ENCODE results near the gene CASR.

CASR gene

GRCh38 chr3:122178711-122179110 lies 4.8 kb upstream of the CASR start:
- Histone ChIP-seq H3K4me3 (no peak overlapping the region), H3K27ac (no peak overlapping the region), H3K36me3 (ENCODE audit: insufficient read depth, low read length) (no peaks in the 10 kb centered on the region), H3K9ac (ENCODE audit: insufficient read length) (no peak overlapping the region), H3K9me3 (ENCODE audit: low read depth, low read length) (no peaks in the 10 kb centered on the region)
- DNase-seq (ENCODE audit: low read depth, low spot score): no peak
- TF ChIP-seq POLR2AphosphoS5 (IDR thresholded peaks at IDR 0.05; ENCODE audit: borderline replicate concordance, low read depth, low read length) (no peak), EZH2 (IDR thresholded peaks at IDR 0.05) (no peak), FOXP2 (optimal IDR thresholded peaks at IDR 0.05; ENCODE audit: control extremely low read depth, extremely low read length, insufficient read depth) (no peak)

GRCh38 chr3:122183893-122184590 lies 574 bp downstream of the CASR start:
- Histone ChIP-seq H3K9ac (ENCODE audit: insufficient read length) (no peak overlapping the region), H3K9me3 (ENCODE audit: low read depth, low read length) (no peaks in the 10 kb centered on the region), H3K36me3 (ENCODE audit: insufficient read depth, low read length) (no peaks in the 10 kb centered on the region), H3K4me3 (no peak overlapping the region), H3K27ac (no peak overlapping the region)
- TF ChIP-seq EZH2 (IDR thresholded peaks at IDR 0.05): no peak
- no peak for TF ChIP-seq POLR2AphosphoS5 (IDR thresholded peaks at IDR 0.05; ENCODE audit: borderline replicate concordance, low read depth, low read length)
- TF ChIP-seq FOXP2 (optimal IDR thresholded peaks at IDR 0.05; ENCODE audit: control extremely low read depth, extremely low read length, insufficient read depth): no peak
- DNase-seq (ENCODE audit: low read depth, low spot score): no peak

GRCh38 chr3:122184591-122184929 lies 1.1 kb downstream of the CASR start:
- DNase-seq (ENCODE audit: low read depth, low spot score): no peak
- Histone ChIP-seq H3K4me3 (no peak overlapping the region), H3K9ac (ENCODE audit: insufficient read length) (no peak overlapping the region), H3K9me3 (ENCODE audit: low read depth, low read length) (no peaks in the 10 kb centered on the region), H3K36me3 (ENCODE audit: insufficient read depth, low read length) (no peaks in the 10 kb centered on the region), H3K27ac (no peak overlapping the region)
- TF ChIP-seq POLR2AphosphoS5 (IDR thresholded peaks at IDR 0.05; ENCODE audit: borderline replicate concordance, low read depth, low read length) (no peak), FOXP2 (optimal IDR thresholded peaks at IDR 0.05; ENCODE audit: control extremely low read depth, extremely low read length, insufficient read depth) (no peak), EZH2 (IDR thresholded peaks at IDR 0.05) (no peak)

GRCh38 chr3:122186372-122186771 lies 2.9 kb downstream of the CASR start:
- Histone ChIP-seq H3K27ac (no peak overlapping the region), H3K36me3 (ENCODE audit: insufficient read depth, low read length) (no peaks in the 10 kb centered on the region), H3K9me3 (ENCODE audit: low read depth, low read length) (no peaks in the 10 kb centered on the region), H3K9ac (ENCODE audit: insufficient read length) (no peak overlapping the region), H3K4me3 (no peak overlapping the region)
- DNase-seq (ENCODE audit: low read depth, low spot score): no peak
- TF ChIP-seq EZH2 (IDR thresholded peaks at IDR 0.05): no peak

- Histone ChIP-seq H3K36me3 (ENCODE audit: insufficient read depth, low read length) (no peaks in the 10 kb centered on the region), H3K9ac (ENCODE audit: insufficient read length) (no peak overlapping the region), H3K27ac (no peak overlapping the region), H3K4me3 (no peak overlapping the region), H3K9me3 (ENCODE audit: low read depth, low read length) (no peaks in the 10 kb centered on the region)
- DNase-seq (ENCODE audit: low read depth, low spot score): no peak
- TF ChIP-seq EZH2 (IDR thresholded peaks at IDR 0.05): no peak
- TF ChIP-seq FOXP2 (optimal IDR thresholded peaks at IDR 0.05; ENCODE audit: control extremely low read depth, extremely low read length, insufficient read depth): no peak
- no peak for TF ChIP-seq POLR2AphosphoS5 (IDR thresholded peaks at IDR 0.05; ENCODE audit: borderline replicate concordance, low read depth, low read length)
Measured at GRCh38 chr3:122188737-122189136, 5.3 kb downstream of the CASR start.

GRCh38 chr3:122189357-122189756 lies 5.9 kb downstream of the CASR start:
- DNase-seq (ENCODE audit: low read depth, low spot score): no peak
- H3K9me3 ChIP-seq (ENCODE audit: low read depth, low read length): no peaks in the 10 kb centered on the region
- no peaks in the 10 kb centered on the region for H3K36me3 ChIP-seq (ENCODE audit: insufficient read depth, low read length)
- TF ChIP-seq POLR2AphosphoS5 (IDR thresholded peaks at IDR 0.05; ENCODE audit: borderline replicate concordance, low read depth, low read length) (no peak), FOXP2 (optimal IDR thresholded peaks at IDR 0.05; ENCODE audit: control extremely low read depth, extremely low read length, insufficient read depth) (no peak), EZH2 (IDR thresholded peaks at IDR 0.05) (no peak)
- H3K27ac ChIP-seq: no peak overlapping the region
- H3K9ac ChIP-seq (ENCODE audit: insufficient read length): no peak overlapping the region
- no peak overlapping the region for H3K4me3 ChIP-seq

GRCh38 chr3:122190525-122190924 lies 7.1 kb downstream of the CASR start:
- TF ChIP-seq EZH2 (IDR thresholded peaks at IDR 0.05): no peak
- no peak for TF ChIP-seq POLR2AphosphoS5 (IDR thresholded peaks at IDR 0.05; ENCODE audit: borderline replicate concordance, low read depth, low read length)
- no peak for TF ChIP-seq FOXP2 (optimal IDR thresholded peaks at IDR 0.05; ENCODE audit: control extremely low read depth, extremely low read length, insufficient read depth)
- no peaks in the 10 kb centered on the region for H3K36me3 ChIP-seq (ENCODE audit: insufficient read depth, low read length)
- H3K4me3 ChIP-seq: no peak overlapping the region
- no peak overlapping the region for H3K9ac ChIP-seq (ENCODE audit: insufficient read length)
- no peak for DNase-seq (ENCODE audit: low read depth, low spot score)
- no peaks in the 10 kb centered on the region for H3K9me3 ChIP-seq (ENCODE audit: low read depth, low read length)
- no peak overlapping the region for H3K27ac ChIP-seq

GRCh38 chr3:122198966-122199365 lies 15.5 kb downstream of the CASR start:
- DNase-seq (ENCODE audit: low read depth, low spot score): no peak
- no peaks in the 10 kb centered on the region for H3K9me3 ChIP-seq (ENCODE audit: low read depth, low read length)
- H3K27ac ChIP-seq: no peak overlapping the region
- no peak overlapping the region for H3K4me3 ChIP-seq
- no peaks in the 10 kb centered on the region for H3K36me3 ChIP-seq (ENCODE audit: insufficient read depth, low read length)
- TF ChIP-seq EZH2 (IDR thresholded peaks at IDR 0.05) (no peak), FOXP2 (optimal IDR thresholded peaks at IDR 0.05; ENCODE audit: control extremely low read depth, extremely low read length, insufficient read depth) (no peak), POLR2AphosphoS5 (IDR thresholded peaks at IDR 0.05; ENCODE audit: borderline replicate concordance, low read depth, low read length) (no peak)
- no peak overlapping the region for H3K9ac ChIP-seq (ENCODE audit: insufficient read length)

- Histone ChIP-seq H3K4me3 (no peak overlapping the region), H3K27ac (no peak overlapping the region), H3K9ac (ENCODE audit: insufficient read length) (no peak overlapping the region), H3K9me3 (ENCODE audit: low read depth, low read length) (no peaks in the 10 kb centered on the region), H3K36me3 (ENCODE audit: insufficient read depth, low read length) (no peaks in the 10 kb centered on the region)
- DNase-seq (ENCODE audit: low read depth, low spot score): no peak
- TF ChIP-seq EZH2 (IDR thresholded peaks at IDR 0.05): no peak
- no peak for TF ChIP-seq POLR2AphosphoS5 (IDR thresholded peaks at IDR 0.05; ENCODE audit: borderline replicate concordance, low read depth, low read length)
- no peak for TF ChIP-seq FOXP2 (optimal IDR thresholded peaks at IDR 0.05; ENCODE audit: control extremely low read depth, extremely low read length, insufficient read depth)
Measured at GRCh38 chr3:122199552-122199951, 16.1 kb downstream of the CASR start.
